ENCODE results near the gene BMI1.

BMI1 gene

DNA sequence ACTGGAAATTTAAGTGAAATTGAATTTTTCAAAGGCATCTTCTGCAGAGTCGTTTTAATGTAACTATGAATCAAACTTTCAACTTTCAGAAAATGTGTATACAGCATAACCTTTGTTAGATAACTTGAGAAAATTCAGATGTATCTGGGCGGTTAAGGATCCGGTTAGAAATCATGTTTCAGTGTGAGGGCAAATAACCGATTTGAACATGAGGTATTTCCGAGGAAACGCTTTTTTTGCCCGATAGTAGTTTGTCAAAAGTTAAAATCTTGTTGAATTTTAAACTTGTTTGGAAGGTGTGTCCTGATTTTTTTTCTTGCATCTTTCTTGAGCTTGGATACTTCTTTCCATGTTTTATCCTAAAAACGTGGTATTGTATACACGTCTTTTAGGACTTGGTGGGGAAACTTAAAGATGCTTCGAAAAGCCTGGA is 1.3 kb upstream of the BMI1 start:
- Histone ChIP-seq H3K4me3 (peak overlapping the region; percentile 90), H3K27ac (no peak overlapping the region)

DNA sequence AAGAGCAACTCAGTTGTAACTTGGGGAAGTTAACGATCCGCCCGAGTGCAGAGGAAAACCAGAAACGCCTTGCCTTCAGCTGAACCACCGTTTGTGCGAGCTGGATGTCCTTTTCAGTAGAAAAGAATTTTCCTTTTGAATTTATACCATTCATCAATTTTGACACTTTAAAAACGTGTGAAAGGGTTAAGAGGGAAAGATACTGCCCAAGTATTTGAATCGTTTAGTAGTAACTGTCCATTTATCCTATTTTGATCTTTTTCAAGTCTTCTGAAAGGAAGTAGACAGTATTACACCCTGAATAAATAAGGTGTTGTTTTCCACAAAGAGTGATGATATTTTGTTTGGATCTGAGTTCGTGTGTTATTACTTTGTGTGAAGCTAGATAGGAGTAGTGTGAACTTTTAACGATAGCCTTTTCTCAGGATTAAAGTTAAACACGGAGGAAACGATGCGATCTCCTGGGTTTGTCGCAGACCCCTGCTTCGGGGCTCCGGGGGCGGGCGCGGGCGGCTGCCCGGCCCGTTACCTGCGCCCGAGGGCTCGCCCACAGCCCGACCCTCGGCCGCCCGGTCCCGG is 830 bp upstream of the BMI1 start:
- DNase-seq (ENCODE audit: low spot score) = no peak
- peak overlapping the region; percentile 54 to 97 for H3K27ac ChIP-seq
- peak overlapping the region; percentile 90 for H3K4me3 ChIP-seq
- TF ChIP-seq, protein P1, sequence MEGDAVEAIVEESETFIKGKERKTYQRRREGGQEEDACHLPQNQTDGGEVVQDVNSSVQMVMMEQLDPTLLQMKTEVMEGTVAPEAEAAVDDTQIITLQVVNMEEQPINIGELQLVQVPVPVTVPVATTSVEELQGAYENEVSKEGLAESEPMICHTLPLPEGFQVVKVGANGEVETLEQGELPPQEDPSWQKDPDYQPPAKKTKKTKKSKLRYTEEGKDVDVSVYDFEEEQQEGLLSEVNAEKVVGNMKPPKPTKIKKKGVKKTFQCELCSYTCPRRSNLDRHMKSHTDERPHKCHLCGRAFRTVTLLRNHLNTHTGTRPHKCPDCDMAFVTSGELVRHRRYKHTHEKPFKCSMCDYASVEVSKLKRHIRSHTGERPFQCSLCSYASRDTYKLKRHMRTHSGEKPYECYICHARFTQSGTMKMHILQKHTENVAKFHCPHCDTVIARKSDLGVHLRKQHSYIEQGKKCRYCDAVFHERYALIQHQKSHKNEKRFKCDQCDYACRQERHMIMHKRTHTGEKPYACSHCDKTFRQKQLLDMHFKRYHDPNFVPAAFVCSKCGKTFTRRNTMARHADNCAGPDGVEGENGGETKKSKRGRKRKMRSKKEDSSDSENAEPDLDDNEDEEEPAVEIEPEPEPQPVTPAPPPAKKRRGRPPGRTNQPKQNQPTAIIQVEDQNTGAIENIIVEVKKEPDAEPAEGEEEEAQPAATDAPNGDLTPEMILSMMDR (IDR thresholded peaks at IDR 0.05) = no peak

More for the DNA sequence above, 1.3 kb upstream of the BMI1 start:
- TF ChIP-seq, protein P1 (IDR thresholded peaks at IDR 0.05) = no peak
- DNase-seq (ENCODE audit: low spot score) = no peak

DNA sequence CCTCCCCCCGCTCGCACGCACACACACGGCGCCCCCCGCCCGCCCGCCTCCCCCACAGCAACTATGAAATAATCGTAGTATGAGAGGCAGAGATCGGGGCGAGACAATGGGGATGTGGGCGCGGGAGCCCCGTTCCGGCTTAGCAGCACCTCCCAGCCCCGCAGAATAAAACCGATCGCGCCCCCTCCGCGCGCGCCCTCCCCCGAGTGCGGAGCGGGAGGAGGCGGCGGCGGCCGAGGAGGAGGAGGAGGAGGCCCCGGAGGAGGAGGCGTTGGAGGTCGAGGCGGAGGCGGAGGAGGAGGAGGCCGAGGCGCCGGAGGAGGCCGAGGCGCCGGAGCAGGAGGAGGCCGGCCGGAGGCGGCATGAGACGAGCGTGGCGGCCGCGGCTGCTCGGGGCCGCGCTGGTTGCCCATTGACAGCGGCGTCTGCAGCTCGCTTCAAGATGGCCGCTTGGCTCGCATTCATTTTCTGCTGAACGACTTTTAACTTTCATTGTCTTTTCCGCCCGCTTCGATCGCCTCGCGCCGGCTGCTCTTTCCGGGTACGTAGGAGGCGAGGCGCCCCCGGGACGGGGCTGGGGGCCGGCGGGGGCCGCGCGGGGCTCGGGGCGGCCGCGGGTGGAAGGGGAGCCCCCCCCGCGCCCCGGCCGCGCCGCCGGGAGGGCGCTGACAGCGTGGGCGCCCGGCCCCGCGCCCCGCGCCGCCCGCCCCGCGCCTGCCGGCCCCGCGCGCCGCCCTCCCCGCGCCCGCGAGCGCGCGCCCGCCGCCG is 441 bp downstream of the BMI1 start:
- no peak for DNase-seq (ENCODE audit: low spot score)
- TF ChIP-seq, protein P1 (IDR thresholded peaks at IDR 0.05) = no peak
- Histone ChIP-seq H3K4me3 (peak overlapping the region; percentile 90), H3K27ac (peak overlapping the region; percentile 95 to 97)

DNA sequence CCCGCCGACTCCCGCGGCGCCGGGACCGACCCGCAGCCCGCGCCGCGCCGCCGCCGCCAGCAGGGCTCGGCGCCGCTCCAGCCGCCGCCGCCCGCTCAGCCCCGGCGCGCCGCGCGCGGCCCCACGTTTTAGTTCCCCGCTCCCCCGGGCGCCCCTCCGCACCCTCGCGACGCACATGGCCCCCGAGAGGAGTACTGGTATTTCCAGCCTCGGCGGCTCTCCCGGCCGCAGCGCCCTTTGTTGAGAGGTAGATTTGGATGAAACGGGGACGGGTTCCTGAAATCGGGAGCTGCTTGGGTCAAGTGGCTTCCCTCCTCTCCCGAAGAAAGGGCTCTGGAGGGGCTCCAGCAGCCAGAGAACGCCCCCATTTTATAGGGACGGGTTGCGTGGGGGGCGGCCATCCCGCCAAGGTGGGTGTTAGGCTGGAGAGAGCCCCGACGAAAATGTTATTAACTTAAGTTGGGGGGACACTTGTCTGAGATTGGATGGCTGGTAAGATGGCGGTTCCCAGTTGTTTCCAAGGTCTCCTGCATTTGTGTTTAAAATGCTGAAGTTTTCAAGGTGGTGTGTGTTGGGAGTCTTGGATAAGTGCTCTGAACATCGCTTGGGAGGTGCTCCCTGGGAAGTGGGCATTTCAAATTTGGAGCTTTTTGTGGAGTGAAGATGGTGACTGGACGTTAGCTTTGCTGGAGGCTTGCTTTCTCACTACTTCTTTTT is 1.2 kb downstream of the BMI1 start:
- H3K27ac ChIP-seq = peak overlapping the region; percentile 25 to 33
- TF ChIP-seq, protein P1 (IDR thresholded peaks at IDR 0.05) = no peak
- H3K4me3 ChIP-seq = peak overlapping the region; percentile 90
- DNase-seq (ENCODE audit: low spot score) = peak; percentile 76

DNA sequence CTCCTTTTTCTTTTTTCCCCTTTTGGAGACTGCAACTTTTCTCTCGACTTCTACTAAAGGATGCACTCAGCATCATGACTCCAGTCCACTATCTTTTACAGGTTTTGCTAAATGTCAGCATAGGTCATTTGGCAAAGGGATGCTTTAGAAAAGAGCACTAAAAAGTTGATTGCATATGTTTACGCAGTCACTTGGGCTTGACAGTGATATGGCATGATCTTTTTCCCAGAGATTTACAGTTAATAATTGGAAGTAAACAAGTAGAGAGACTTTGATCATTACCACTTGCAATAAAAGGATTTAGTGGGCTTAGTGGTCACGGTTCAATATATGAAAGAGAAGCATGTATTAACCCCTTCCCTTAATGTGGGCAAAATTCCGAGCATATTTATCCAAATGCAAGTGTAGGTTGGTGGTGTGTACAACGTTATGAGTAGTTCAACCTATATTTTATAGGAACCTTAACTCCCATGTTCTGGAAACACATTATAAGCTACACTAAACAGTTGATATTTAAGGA is 1.8 kb downstream of the BMI1 start:
- DNase-seq (ENCODE audit: low spot score) = no peak
- TF ChIP-seq, protein P1 (IDR thresholded peaks at IDR 0.05) = no peak
- Histone ChIP-seq H3K27ac (no peak overlapping the region), H3K4me3 (peak overlapping the region; percentile 90)

DNA sequence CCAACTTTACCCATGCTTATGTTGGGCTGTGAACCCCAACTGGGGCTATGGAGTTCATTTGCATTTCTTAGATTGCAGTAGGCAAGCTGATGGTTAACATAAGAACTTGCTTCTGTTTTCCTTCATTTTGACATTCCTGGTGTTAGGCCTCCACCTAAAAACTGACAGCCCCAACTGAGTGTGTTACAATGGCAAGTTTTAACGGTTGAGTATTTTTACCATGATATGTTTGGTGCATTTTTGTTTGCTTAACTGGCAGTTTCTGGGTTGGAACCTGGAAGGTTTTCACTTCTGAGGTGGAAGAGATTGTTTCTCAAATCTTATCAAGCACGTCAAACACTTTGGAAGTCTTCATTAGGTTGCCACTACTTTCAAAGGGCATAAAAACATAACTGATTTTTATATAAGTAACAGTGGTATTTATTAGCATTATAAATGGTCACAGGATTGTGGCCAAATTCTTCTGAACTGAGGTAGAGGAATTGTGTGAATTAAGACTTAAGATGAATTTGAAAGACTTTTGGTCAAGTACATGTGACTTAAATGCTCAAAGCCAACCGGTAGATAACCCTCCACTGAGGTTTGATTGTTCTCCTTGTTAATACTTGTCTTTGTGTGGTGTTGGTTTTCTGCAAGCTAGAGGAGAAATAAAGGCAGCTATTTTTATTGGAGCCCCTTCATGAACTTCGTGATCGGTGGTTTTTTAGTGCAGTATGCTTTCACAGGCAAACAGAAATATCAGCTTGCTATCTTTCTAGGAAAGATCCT is 2.8 kb downstream of the BMI1 start:
- TF ChIP-seq, protein P1 (IDR thresholded peaks at IDR 0.05) = no peak
- H3K27ac ChIP-seq = no peak overlapping the region
- DNase-seq (ENCODE audit: low spot score) = no peak
- no peak overlapping the region for H3K4me3 ChIP-seq

Data from coronary artery (tissue), 2 donors.